PC-9 (cell line): Measurements from ENCODE around the gene UBE2E2. TPM values are rescaled to one million over a fixed set of nuclear protein-coding genes. Genes with fewer than 3 reads are reported as not detected.

Experiments
- BruUV-seq: library from RNA; stranded (reverse); fragments of 400-500 nt; replicated peaks from 2 replicates; lab custom pipeline; 2021; lab: Mats Ljungman, UMichigan
- CTCF ChIA-PET: fragments of 300-600 bp; sonication (Branson Sonifier 250); formaldehyde crosslinking; loops from one replicate; lab custom pipeline; 2022; ENCODE audit warnings: antibody characterized with exemption; lab: Charles Lee
- POLR2A ChIA-PET: fragments of 300-600 bp; sonication (Branson Sonifier 250); formaldehyde crosslinking; loops from one replicate; lab custom pipeline; 2022; ENCODE audit warnings: antibody characterized with exemption; ENCODE audit not compliant: unreplicated experiment; lab: Charles Lee
- DNase-seq, 2 experiments: peaks; one replicate each; pipeline versions ENCODE4 v3.0.0 to v3.0.0-alpha.2; 2015 to 2022; ENCODE audit warnings: mixed read lengths in 1 of 2
- H2AFZ ChIP-seq: fragments of 200-600 bp; sonication (generic); 2 replicates; pipeline ENCODE4 v1.8.1; 2017; ENCODE audit warnings: antibody characterized with exemption
- H3F3A ChIP-seq: fragments of 200-600 bp; sonication (generic); 2 replicates; pipeline ENCODE4 v1.8.1; 2017; ENCODE audit warnings: antibody characterized with exemption, mild to moderate bottlenecking, low read depth; ENCODE audit not compliant: insufficient read depth
- H3K27ac ChIP-seq: fragments of 200-600 bp; sonication (generic); 2 replicates; pipeline ENCODE4 v1.6.1; 2016; ENCODE audit warnings: mixed run types
- H3K27me3 ChIP-seq: fragments of 200-600 bp; sonication (generic); 2 replicates; pipeline ENCODE4 v1.6.1; 2016; ENCODE audit warnings: low read depth, mixed run types; ENCODE audit not compliant: insufficient read depth
- H3K36me3 ChIP-seq: fragments of 200-600 bp; sonication (generic); 2 replicates; pipeline ENCODE4 v1.6.1; 2016; ENCODE audit warnings: low read depth, mixed run types
- H3K4me1 ChIP-seq: fragments of 200-600 bp; sonication (generic); replicated peaks from 2 replicates; pipeline ENCODE4 v1.6.1; 2016; ENCODE audit warnings: mixed run types; ENCODE audit not compliant: insufficient read depth
- H3K4me2 ChIP-seq: fragments of 200-600 bp; sonication (generic); 2 replicates; pipeline ENCODE4 v1.6.1; 2017; ENCODE audit warnings: mixed run types
- H3K4me3 ChIP-seq: fragments of 200-600 bp; sonication (generic); 2 replicates; pipeline ENCODE4 v1.6.1; 2016; ENCODE audit warnings: mixed run types
- H3K79me2 ChIP-seq: fragments of 200-600 bp; sonication (generic); 2 replicates; pipeline ENCODE4 v1.6.1; 2017; ENCODE audit warnings: low read depth, mixed run types
- H3K9me2 ChIP-seq: fragments of 200-600 bp; sonication (generic); 2 replicates; pipeline ENCODE4 v1.8.1; 2017; ENCODE audit warnings: mild to moderate bottlenecking; ENCODE audit not compliant: insufficient read depth
- H3K9me3 ChIP-seq: fragments of 200-600 bp; sonication (generic); 2 replicates; pipeline ENCODE4 v1.8.1; 2016; ENCODE audit warnings: low read depth; ENCODE audit not compliant: insufficient read depth
- H4K20me1 ChIP-seq: fragments of 200-600 bp; sonication (generic); 2 replicates; pipeline ENCODE4 v1.8.1; 2017; ENCODE audit not compliant: insufficient read depth
- CTCF ChIP-seq: fragments of 200-600 bp; sonication (generic); conservative IDR thresholded peaks from 2 replicates; pipeline ENCODE4 v1.6.1; 2017; ENCODE audit warnings: mixed run types, antibody characterized with exemption, mild to moderate bottlenecking, moderate library complexity
- EZH2 ChIP-seq: fragments of 200-600 bp; sonication (generic); IDR thresholded peaks from 2 replicates; pipeline ENCODE4 v1.8.0; 2017; ENCODE audit warnings: antibody characterized with exemption, low read depth
- intact Hi-C: fragments of 100-400 bp; cut with micrococcal nuclease; formaldehyde crosslinking; loops from one replicate; pipeline ENCODE4 v1.10.0; 2022; ENCODE audit not compliant: unreplicated experiment
- total RNA-seq: library from RNA; stranded (reverse); gene quantifications from 2 replicates; pipeline ENCODE4 v1.2.3, GENCODE V29; 2021

UBE2E2 gene
- total RNA-seq, 1 experiment from 2014 or later = 48.7 TPM

GRCh38 chr3:23435318-23435717 is 232.2 kb downstream of the UBE2E2 start:
- DNase-seq = no peak
- Histone ChIP-seq H3K36me3 (no peaks in the 10 kb centered on the region), H3K27ac (no peak overlapping the region), H3F3A (0 out of 2 replicates have a peak, but pooled peaks cover 3% of the 10 kb centered on the region), H3K4me3 (no peak overlapping the region), H2AFZ (no peak overlapping the region), H3K27me3 (no peaks in the 10 kb centered on the region), H3K4me1 (no peaks in the 10 kb centered on the region), H3K79me2 (0 out of 2 replicates have a peak, but pooled peaks cover 3% of the 10 kb centered on the region), H3K9me3 (no peaks in the 10 kb centered on the region), H4K20me1 (0 out of 2 replicates have a peak, but pooled peaks cover 5% of the 10 kb centered on the region), H3K4me2 (no peak overlapping the region), H3K9me2 (no peaks in the 10 kb centered on the region)
- ChIA-PET CTCF (no interaction called here), POLR2A (no interaction called here)
- BruUV-seq = no TSS peak
- TF ChIP-seq CTCF (no peak), EZH2 (no peak)
- intact Hi-C loops = no loop called here

- H3K4me2 ChIP-seq = no peak overlapping the region
- TF ChIP-seq CTCF (no peak), EZH2 (no peak)
- intact Hi-C loops = no loop called here
- DNase-seq = no peak
- 0 out of 2 replicates have a peak, but pooled peaks cover 3% of the 10 kb centered on the region for H3F3A ChIP-seq
- no peak overlapping the region for H3K4me3 ChIP-seq
- H3K36me3 ChIP-seq = no peaks in the 10 kb centered on the region
- ChIA-PET CTCF (no interaction called here), POLR2A (no interaction called here)
- BruUV-seq = no TSS peak
- H3K27ac ChIP-seq = no peak overlapping the region
- H2AFZ ChIP-seq = no peak overlapping the region
- H3K4me1 ChIP-seq = no peaks in the 10 kb centered on the region
- H3K79me2 ChIP-seq = 0 out of 2 replicates have a peak, but pooled peaks cover 3% of the 10 kb centered on the region
- no peaks in the 10 kb centered on the region for H3K9me3 ChIP-seq
- H3K27me3 ChIP-seq = no peaks in the 10 kb centered on the region
- H3K9me2 ChIP-seq = no peaks in the 10 kb centered on the region
- H4K20me1 ChIP-seq = 0 out of 2 replicates have a peak, but pooled peaks cover 5% of the 10 kb centered on the region
Observed at GRCh38 chr3:23435904-23436303, 232.8 kb downstream of the UBE2E2 start.

- BruUV-seq = no TSS peak
- Histone ChIP-seq H3K9me3 (no peaks in the 10 kb centered on the region), H3K9me2 (no peaks in the 10 kb centered on the region), H3F3A (0 out of 2 replicates have a peak, but pooled peaks cover 3% of the 10 kb centered on the region), H3K79me2 (0 out of 2 replicates have a peak, but pooled peaks cover 3% of the 10 kb centered on the region), H4K20me1 (0 out of 2 replicates have a peak, but pooled peaks cover 5% of the 10 kb centered on the region), H3K27ac (no peak overlapping the region), H3K27me3 (no peaks in the 10 kb centered on the region), H2AFZ (no peak overlapping the region), H3K36me3 (no peaks in the 10 kb centered on the region), H3K4me2 (no peak overlapping the region), H3K4me3 (no peak overlapping the region), H3K4me1 (no peaks in the 10 kb centered on the region)
- DNase-seq = no peak
- TF ChIP-seq EZH2 (no peak), CTCF (no peak)
- ChIA-PET POLR2A (no interaction called here), CTCF (no interaction called here)
- intact Hi-C loops = no loop called here
Observed at GRCh38 chr3:23437484-23438145, 234.5 kb downstream of the UBE2E2 start.
